Measurements from ENCODE around the gene MAP3K14.

DNA sequence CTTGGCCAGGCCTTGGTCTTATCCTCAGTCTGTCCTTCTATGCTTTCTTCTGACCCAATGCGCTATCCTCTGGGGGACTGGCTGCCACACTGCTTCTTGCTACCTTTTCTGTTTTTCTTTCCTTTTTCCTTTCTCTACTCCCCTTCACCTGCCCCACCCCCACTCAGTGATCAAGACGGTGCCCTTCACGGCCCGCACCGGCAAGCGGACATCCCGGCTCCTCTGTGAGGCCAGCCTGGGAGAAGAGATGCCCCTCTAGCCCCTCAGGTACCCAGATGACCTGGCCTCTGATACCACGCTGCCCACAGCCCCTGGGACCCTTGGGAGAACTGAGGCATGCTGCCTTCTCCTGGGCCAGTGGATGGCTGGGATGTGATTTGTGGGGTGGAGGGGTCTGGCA lies 70.5 kb downstream of the MAP3K14 start:
- TF ChIP-seq EZH2 (IDR thresholded peaks at IDR 0.05; ENCODE audit: low read length, unreplicated experiment), result no peak
- TF ChIP-seq, protein P1, sequence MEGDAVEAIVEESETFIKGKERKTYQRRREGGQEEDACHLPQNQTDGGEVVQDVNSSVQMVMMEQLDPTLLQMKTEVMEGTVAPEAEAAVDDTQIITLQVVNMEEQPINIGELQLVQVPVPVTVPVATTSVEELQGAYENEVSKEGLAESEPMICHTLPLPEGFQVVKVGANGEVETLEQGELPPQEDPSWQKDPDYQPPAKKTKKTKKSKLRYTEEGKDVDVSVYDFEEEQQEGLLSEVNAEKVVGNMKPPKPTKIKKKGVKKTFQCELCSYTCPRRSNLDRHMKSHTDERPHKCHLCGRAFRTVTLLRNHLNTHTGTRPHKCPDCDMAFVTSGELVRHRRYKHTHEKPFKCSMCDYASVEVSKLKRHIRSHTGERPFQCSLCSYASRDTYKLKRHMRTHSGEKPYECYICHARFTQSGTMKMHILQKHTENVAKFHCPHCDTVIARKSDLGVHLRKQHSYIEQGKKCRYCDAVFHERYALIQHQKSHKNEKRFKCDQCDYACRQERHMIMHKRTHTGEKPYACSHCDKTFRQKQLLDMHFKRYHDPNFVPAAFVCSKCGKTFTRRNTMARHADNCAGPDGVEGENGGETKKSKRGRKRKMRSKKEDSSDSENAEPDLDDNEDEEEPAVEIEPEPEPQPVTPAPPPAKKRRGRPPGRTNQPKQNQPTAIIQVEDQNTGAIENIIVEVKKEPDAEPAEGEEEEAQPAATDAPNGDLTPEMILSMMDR (conservative IDR thresholded peaks at IDR 0.05; ENCODE audit: low read depth, low read length), result no peak
- no peak for TF ChIP-seq EZH2phosphoT487 (IDR thresholded peaks at IDR 0.05; ENCODE audit: borderline replicate concordance, low read length)
